ENCODE data around the gene SIPA1L3. TPM values are rescaled to one million over a fixed set of nuclear protein-coding genes. Genes with fewer than 3 reads are reported as not detected.

Gene SIPA1L3
- total and polyA plus RNA-seq, 10 of the 15 experiments (the other 5 are each of a cell fraction or from before 2014, with no cell fraction given): 0.24 to 66.2 (median 19.1) TPM

- TF ChIP-seq ZBTB40 (IDR thresholded peaks at IDR 0.05; ENCODE audit: borderline replicate concordance): no peak
- TF ChIP-seq TARDBP (IDR thresholded peaks at IDR 0.05; ENCODE audit: borderline replicate concordance): no peak
- TF ChIP-seq MTA2 (IDR thresholded peaks at IDR 0.05; ENCODE audit: low read depth): no peak
- TF ChIP-seq PAX5 (IDR thresholded peaks at IDR 0.05; ENCODE audit: borderline replicate concordance, low read depth, low read length): no peak
These were observed 140.6 kb downstream of the SIPA1L3 start (continued) for GRCh38 chr19:38047641-38048040.

GRCh38 chr19:38049105-38049649 lies 142.2 kb downstream of the SIPA1L3 start:
- H3K36me3 ChIP-seq (ENCODE audit: control insufficient read depth in 2 of 2, insufficient read depth in 2 of 2, low read length in 1 of 2): peaks cover 3 to 7% of the 10 kb centered on the region in 2 experiments
- POLR2A ChIA-PET: interaction anchor here (0.6 to 4.8 kb wide), 14 partner anchors 10 to 141 kb away, joined by 3 to 36 read pairs (median 5); partner anchors contain the start of genes SIPA1L3 and WDR87
- H2AFZ ChIP-seq (ENCODE audit: control insufficient read depth, low read depth, low read length): peak overlapping the region; percentile 43
- DNase-seq (ENCODE audit: low read depth, low spot score) (peak; percentile 93), ATAC-seq (peak; percentile 54), FAIRE-seq (peak; percentile 80)
- 2% methylated on average over 10 of the region's 10 CpGs for WGBS (ENCODE audit: insufficient coverage, insufficient replicate concordance, low lambda C conversion rate, missing lambda C conversion rate)
- peak overlapping the region; percentile 57 for H3K4me3 ChIP-seq
- H3K4me2 ChIP-seq (ENCODE audit: control insufficient read depth, insufficient read depth): peak overlapping the region; percentile 96
- TSS peak; percentile 26 for BruUV-seq (replicated peaks)
- H4K20me1 ChIP-seq (ENCODE audit: control insufficient read depth, insufficient read depth): no peaks in the 10 kb centered on the region
- H3K27ac ChIP-seq (ENCODE audit: control insufficient read depth, insufficient read depth): peak overlapping the region; percentile 99
- peak overlapping the region; percentile 87 for H3K9ac ChIP-seq (ENCODE audit: control insufficient read depth, insufficient read depth, low read length)
- SMC1A ChIA-PET (ENCODE audit: uncharacterized antibody, unreplicated experiment): interaction anchor here (0.6 to 10.3 kb wide), 18 partner anchors 11 to 286 kb away, joined by 3 to 119 read pairs (median 6); partner anchors contain the start of genes CATSPERG, SIPA1L3 and WDR87
- H3K4me1 ChIP-seq (ENCODE audit: control insufficient read depth, insufficient read depth, low read length): peaks cover 54% of the 10 kb centered on the region
- H3K27me3 ChIP-seq (replicated peaks in 1 of 2; ENCODE audit: control insufficient read depth in 2 of 2, insufficient read depth in 2 of 2, low read length in 1 of 2): no peaks in the 10 kb centered on the region
- H3K79me2 ChIP-seq (ENCODE audit: control insufficient read depth, insufficient read depth, low read length): peaks cover 54% of the 10 kb centered on the region
- intact Hi-C loops (cut with micrococcal nuclease; ENCODE audit: unreplicated experiment) (loop anchor here (1.0 to 5.0 kb wide), 5 partner anchors 32 to 142 kb away; partner anchors contain the start of gene SIPA1L3), in situ Hi-C loops (cut with MboI) (loop anchor here (5.0 kb wide), 1 partner anchor 137 kb away; no protein-coding TSS in a partner anchor)
- no peaks in the 10 kb centered on the region for H3K9me3 ChIP-seq (replicated peaks; ENCODE audit: control insufficient read depth, insufficient read depth, low read length)
- CTCF ChIA-PET: interaction anchor here (0.6 to 10.7 kb wide), 12 partner anchors 10 to 144 kb away, joined by 3 to 138 read pairs (median 6); partner anchors contain the start of genes SIPA1L3 and WDR87
- RAD21 ChIA-PET (ENCODE audit: unreplicated experiment): interaction anchor here (0.8 to 9.8 kb wide), 24 partner anchors 9 to 354 kb away, joined by 3 to 122 read pairs (median 8); partner anchors contain the start of genes FAM98C, SIPA1L3 and WDR87
- TF ChIP-seq ASH2L (IDR thresholded peaks at IDR 0.05; ENCODE audit: borderline replicate concordance, low read depth) (no peak), NFXL1 (IDR thresholded peaks at IDR 0.05; ENCODE audit: borderline replicate concordance) (no peak), ZNF687 (IDR thresholded peaks at IDR 0.05) (peak; percentile 88), MYC (IDR thresholded peaks at IDR 0.05; ENCODE audit: insufficient read depth, insufficient read length, insufficient replicate concordance, low read length, severe bottlenecking) (peak; percentile 32), CTCF (IDR thresholded peaks at IDR 0.05 in 2 of 3, conservative IDR thresholded peaks at IDR 0.05 in 1 of 3; ENCODE audit: control insufficient read depth in 2 of 3, extremely low read depth in 1 of 3, insufficient read depth in 1 of 3, low read depth in 3 of 3, low read length in 3 of 3) (peak in 1 of 3 experiments; percentile 6; a peak in 1 of 6 replicates), BACH1 (IDR thresholded peaks at IDR 0.05; ENCODE audit: borderline replicate concordance) (no peak)

Data from GM12878 (cell line).